IPS-15b (cell line): ENCODE data around the gene TMEM30A.
A peak's percentile ranks its signal among the peaks of the same experiment; 100 is the strongest.

ENCODE experiments used
- H3K27me3 ChIP-seq: one replicate; pipeline ENCODE4 v1.6.1; 2013; ENCODE audit warnings: low read length; ENCODE audit not compliant: control insufficient read depth, insufficient read depth
- H3K36me3 ChIP-seq: one replicate; pipeline ENCODE4 v1.6.1; 2013; ENCODE audit warnings: low read length; ENCODE audit not compliant: control insufficient read depth, insufficient read depth
- H3K4me1 ChIP-seq: one replicate; pipeline ENCODE4 v1.6.1; 2013; ENCODE audit warnings: mild to moderate bottlenecking, low read length; ENCODE audit not compliant: control insufficient read depth, insufficient read depth
- H3K4me3 ChIP-seq: one replicate; pipeline ENCODE4 v1.5.1; 2013; ENCODE audit warnings: low read depth, low read length
- H3K9ac ChIP-seq: one replicate; pipeline ENCODE4 v1.6.1; 2013; ENCODE audit warnings: low read depth, mild to moderate bottlenecking, low read length
- H3K9me3 ChIP-seq: one replicate; pipeline ENCODE4 v1.6.1; 2013; ENCODE audit warnings: mild to moderate bottlenecking, low read length; ENCODE audit not compliant: control insufficient read depth, insufficient read depth

Gene TMEM30A

GRCh38 chr6:75290136-75290945 lies 5.7 kb upstream of the TMEM30A start:
- H3K36me3 ChIP-seq = no peaks in the 10 kb centered on the region
- H3K27me3 ChIP-seq = no peaks in the 10 kb centered on the region
- no peaks in the 10 kb centered on the region for H3K9me3 ChIP-seq
- no peak overlapping the region for H3K4me3 ChIP-seq
- H3K9ac ChIP-seq = no peak overlapping the region
- H3K4me1 ChIP-seq = peaks cover 11% of the 10 kb centered on the region

GRCh38 chr6:75288023-75288422 lies 3.4 kb upstream of the TMEM30A start:
- no peaks in the 10 kb centered on the region for H3K27me3 ChIP-seq
- H3K9me3 ChIP-seq = no peaks in the 10 kb centered on the region
- no peaks in the 10 kb centered on the region for H3K36me3 ChIP-seq
- no peak overlapping the region for H3K4me3 ChIP-seq
- H3K4me1 ChIP-seq = peaks cover 11% of the 10 kb centered on the region
- H3K9ac ChIP-seq = no peak overlapping the region

- no peaks in the 10 kb centered on the region for H3K9me3 ChIP-seq
- peaks cover 11% of the 10 kb centered on the region for H3K4me1 ChIP-seq
- H3K9ac ChIP-seq = no peak overlapping the region
- no peaks in the 10 kb centered on the region for H3K36me3 ChIP-seq
- no peaks in the 10 kb centered on the region for H3K27me3 ChIP-seq
- no peak overlapping the region for H3K4me3 ChIP-seq
Observed at GRCh38 chr6:75287424-75287823, 2.8 kb upstream of the TMEM30A start.

- Histone ChIP-seq H3K9ac (no peak overlapping the region), H3K36me3 (no peaks in the 10 kb centered on the region), H3K27me3 (no peaks in the 10 kb centered on the region), H3K9me3 (no peaks in the 10 kb centered on the region), H3K4me1 (peaks cover 11% of the 10 kb centered on the region), H3K4me3 (no peak overlapping the region)
Observed at GRCh38 chr6:75286955-75287354, 2.4 kb upstream of the TMEM30A start.

GRCh38 chr6:75285283-75285639 lies 669 bp upstream of the TMEM30A start:
- no peaks in the 10 kb centered on the region for H3K9me3 ChIP-seq
- no peaks in the 10 kb centered on the region for H3K36me3 ChIP-seq
- H3K4me1 ChIP-seq = peaks cover 19% of the 10 kb centered on the region

GRCh38 chr6:75283907-75284631 lies 523 bp downstream of the TMEM30A start:
- Histone ChIP-seq H3K27me3 (no peaks in the 10 kb centered on the region), H3K9ac (peak overlapping the region; percentile 27), H3K4me1 (peaks cover 23% of the 10 kb centered on the region), H3K4me3 (peak overlapping the region; percentile 82), H3K36me3 (no peaks in the 10 kb centered on the region), H3K9me3 (no peaks in the 10 kb centered on the region)

More at GRCh38 chr6:75285283-75285639, 669 bp upstream of the TMEM30A start:
- no peaks in the 10 kb centered on the region for H3K27me3 ChIP-seq
- peak overlapping the region; percentile 47 for H3K4me3 ChIP-seq
- H3K9ac ChIP-seq = no peak overlapping the region

- Histone ChIP-seq H3K4me1 (peaks cover 27% of the 10 kb centered on the region), H3K27me3 (no peaks in the 10 kb centered on the region), H3K4me3 (peak overlapping the region; percentile 82), H3K9ac (no peak overlapping the region), H3K36me3 (no peaks in the 10 kb centered on the region), H3K9me3 (no peaks in the 10 kb centered on the region)
Observed at GRCh38 chr6:75282706-75283105, 1.9 kb downstream of the TMEM30A start.

- H3K4me3 ChIP-seq = peak overlapping the region; percentile 82
- no peak overlapping the region for H3K9ac ChIP-seq
- H3K36me3 ChIP-seq = no peaks in the 10 kb centered on the region
- H3K4me1 ChIP-seq = peaks cover 27% of the 10 kb centered on the region
- no peaks in the 10 kb centered on the region for H3K27me3 ChIP-seq
- H3K9me3 ChIP-seq = no peaks in the 10 kb centered on the region
Observed at GRCh38 chr6:75281653-75282052, 2.9 kb downstream of the TMEM30A start.

- no peak overlapping the region for H3K9ac ChIP-seq
- peak overlapping the region; percentile 6 for H3K4me3 ChIP-seq
- no peaks in the 10 kb centered on the region for H3K9me3 ChIP-seq
- peaks cover 31% of the 10 kb centered on the region for H3K4me1 ChIP-seq
- no peaks in the 10 kb centered on the region for H3K27me3 ChIP-seq
- no peaks in the 10 kb centered on the region for H3K36me3 ChIP-seq
Observed at GRCh38 chr6:75280131-75280855, 4.3 kb downstream of the TMEM30A start.

GRCh38 chr6:75279418-75279817 lies 5.2 kb downstream of the TMEM30A start:
- Histone ChIP-seq H3K9me3 (no peaks in the 10 kb centered on the region), H3K36me3 (no peaks in the 10 kb centered on the region), H3K4me3 (no peak overlapping the region), H3K9ac (no peak overlapping the region), H3K27me3 (no peaks in the 10 kb centered on the region), H3K4me1 (peaks cover 31% of the 10 kb centered on the region)

- Histone ChIP-seq H3K9ac (no peak overlapping the region), H3K4me1 (peaks cover 31% of the 10 kb centered on the region), H3K36me3 (no peaks in the 10 kb centered on the region)
Observed at GRCh38 chr6:75278474-75279077, 6.0 kb downstream of the TMEM30A start.

More at GRCh38 chr6:75278474-75279077, 6.0 kb downstream of the TMEM30A start:
- Histone ChIP-seq H3K9me3 (no peaks in the 10 kb centered on the region), H3K27me3 (no peaks in the 10 kb centered on the region), H3K4me3 (no peak overlapping the region)
